Ishikawa (cell line): ENCODE results near the gene CDK19.

Experiments used
- CREB1 ChIP-seq: IDR thresholded peaks from 2 replicates; pipeline ENCODE4 v1.6.1; 2012; ENCODE audit warnings: low read depth
- EP300 ChIP-seq: IDR thresholded peaks from 2 replicates; pipeline ENCODE4 v1.6.1; 2012; ENCODE audit warnings: borderline replicate concordance
- FOXM1 ChIP-seq: IDR thresholded peaks from 2 replicates; pipeline ENCODE4 v1.6.1; 2012; ENCODE audit warnings: low read depth, borderline replicate concordance
- MAX ChIP-seq: IDR thresholded peaks from 2 replicates; pipeline ENCODE4 v1.6.1; 2012
- RAD21 ChIP-seq: IDR thresholded peaks from 2 replicates; pipeline ENCODE4 v1.6.1; 2012; ENCODE audit warnings: low read depth
- REST ChIP-seq: IDR thresholded peaks from 2 replicates; pipeline ENCODE4 v1.6.1; 2012; ENCODE audit warnings: low read depth, mild to moderate bottlenecking
- TAF1 ChIP-seq: IDR thresholded peaks from 2 replicates; pipeline ENCODE4 v1.6.1; 2012; ENCODE audit warnings: low read depth, mild to moderate bottlenecking
- TCF12 ChIP-seq: IDR thresholded peaks from 2 replicates; pipeline ENCODE4 v1.6.1; 2012; ENCODE audit warnings: low read depth
- USF1 ChIP-seq: IDR thresholded peaks from 2 replicates; pipeline ENCODE4 v1.6.1; 2012
- YY1 ChIP-seq: IDR thresholded peaks from 2 replicates; pipeline ENCODE4 v1.6.1; 2012; ENCODE audit warnings: low read depth

- no peak for TF ChIP-seq RAD21
- TF ChIP-seq EP300, result no peak
- no peak for TF ChIP-seq YY1
- TF ChIP-seq CREB1, result no peak
- no peak for TF ChIP-seq MAX
- TF ChIP-seq FOXM1, result no peak
- no peak for TF ChIP-seq TCF12
- TF ChIP-seq REST, result no peak
- no peak for TF ChIP-seq USF1
- TF ChIP-seq TAF1, result no peak
Measured at GRCh38 chr6:110768057-110768456, 47.2 kb downstream of the CDK19 start.
